HG03139 (cell line): ENCODE data around the gene BBS9.

Experiments
- ATAC-seq: cut with Tn5 transposase; IDR thresholded peaks from one replicate; pipeline ENCODE4 v1.9.1; 2021; ENCODE audit not compliant: unreplicated experiment

BBS9 gene

DNA sequence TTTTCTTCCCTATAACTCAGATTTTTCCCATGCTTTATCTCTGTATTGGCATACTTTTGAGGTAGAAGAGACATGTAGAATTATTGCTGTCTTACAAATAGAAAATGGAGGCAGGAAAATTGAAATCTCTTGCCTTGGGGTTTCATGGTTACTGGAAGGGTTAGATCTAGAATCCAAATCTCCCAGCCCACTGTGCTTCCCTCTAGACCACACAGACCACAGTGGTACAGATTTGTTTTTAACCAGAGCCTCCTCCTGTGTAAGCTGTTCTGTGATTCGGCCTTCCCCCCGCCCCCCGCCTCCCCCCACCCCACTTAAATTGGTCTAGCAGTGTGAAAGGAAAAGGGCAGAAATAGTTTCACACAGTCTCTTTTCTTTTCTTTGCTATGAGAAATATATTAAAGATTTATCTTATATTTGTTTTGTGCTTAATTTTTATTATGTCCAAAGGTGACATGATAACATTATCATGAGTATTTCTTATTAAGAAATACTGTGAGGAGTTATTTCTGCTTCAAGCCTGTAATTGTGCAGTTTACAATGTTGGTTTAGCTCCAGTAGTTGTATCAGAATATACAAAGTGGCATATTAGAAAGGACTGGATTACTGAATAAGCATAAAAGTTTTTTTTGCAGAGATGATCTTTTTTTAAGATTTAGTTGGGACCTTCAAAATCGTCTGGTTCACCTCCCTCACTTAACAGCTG, 407.2 kb downstream of the BBS9 start:
- no peak for ATAC-seq

DNA sequence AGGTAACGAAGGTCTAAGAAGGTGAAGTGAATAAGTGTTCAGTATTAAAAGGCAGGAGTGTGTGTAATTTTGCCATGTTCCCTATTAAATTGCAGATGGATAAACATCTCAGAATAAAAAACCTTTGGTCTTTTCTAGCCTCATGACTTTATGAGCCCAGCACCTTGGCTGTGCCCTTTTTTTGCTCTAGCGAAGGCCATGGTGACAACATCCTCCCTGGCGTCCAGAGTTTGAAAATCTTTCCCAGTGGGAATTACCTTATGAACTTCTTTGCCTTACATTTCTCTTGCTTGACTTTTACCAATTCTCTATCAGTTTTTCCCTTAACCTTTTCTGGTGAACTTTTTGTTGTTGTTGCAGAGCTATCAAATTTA, 407.7 kb downstream of the BBS9 start:
- ATAC-seq: no peak

GRCh38 chr7:33539198-33539597, 409.8 kb downstream of the BBS9 start:
- no peak for ATAC-seq

GRCh38 chr7:33539659-33540400, 410.5 kb downstream of the BBS9 start:
- no peak for ATAC-seq

DNA sequence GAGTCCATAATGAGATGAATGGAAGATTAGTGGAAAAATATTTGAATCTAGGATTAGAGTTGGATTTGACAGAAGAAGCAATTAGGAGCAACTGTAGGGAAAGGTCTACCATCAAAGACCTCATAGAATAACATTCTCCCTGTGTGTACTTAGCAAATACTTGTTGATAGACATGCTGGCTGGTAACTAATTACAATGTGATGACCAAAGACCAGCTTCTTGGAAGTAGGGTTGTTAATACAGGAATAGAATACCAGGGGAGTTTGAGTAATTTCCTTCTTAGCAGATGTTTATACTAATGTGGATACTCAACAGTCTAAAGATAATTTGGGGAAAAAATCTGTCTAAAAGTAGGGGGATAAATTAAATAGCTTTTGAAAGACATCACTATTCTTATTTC, 418.5 kb downstream of the BBS9 start:
- no peak for ATAC-seq

DNA sequence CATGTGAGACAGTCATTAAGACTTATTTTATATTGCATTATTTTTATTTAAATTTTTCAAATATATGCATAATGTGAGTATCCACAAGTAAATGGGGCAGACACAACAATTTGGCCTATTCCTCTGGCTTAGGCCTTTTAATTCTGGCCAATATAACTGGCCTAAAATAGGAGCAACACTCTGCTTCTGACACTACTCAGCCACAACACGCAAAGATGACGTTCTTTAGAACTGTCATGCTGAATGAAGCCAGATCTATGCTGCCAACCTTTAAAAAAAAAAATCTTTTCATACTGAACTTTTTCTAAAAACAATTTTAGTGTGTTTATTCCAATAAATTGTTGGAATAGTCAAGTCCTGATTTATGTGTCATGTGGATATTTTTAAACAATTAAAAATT, 421.0 kb downstream of the BBS9 start:
- ATAC-seq: no peak

GRCh38 chr7:33550979-33551378, 421.6 kb downstream of the BBS9 start:
- ATAC-seq: no peak

DNA sequence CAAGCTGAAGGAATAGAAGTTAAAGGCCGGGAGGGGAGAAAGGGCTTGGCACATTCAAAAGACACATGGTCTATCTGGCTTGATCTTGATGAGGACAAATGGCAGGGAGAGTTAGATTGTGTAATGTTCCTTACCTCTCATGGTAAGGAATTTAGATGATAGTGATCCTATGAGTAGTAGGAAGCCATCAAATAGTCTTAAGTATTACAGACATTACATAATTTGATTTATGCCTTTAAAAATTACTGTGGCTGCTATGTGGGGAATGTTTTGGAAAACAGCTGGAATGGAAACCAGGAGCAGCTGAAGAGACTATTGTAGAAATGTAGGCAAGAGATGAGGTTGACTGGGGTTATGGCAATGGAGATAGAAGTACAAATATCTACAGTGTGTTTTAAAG, 424.7 kb downstream of the BBS9 start:
- no peak for ATAC-seq

GRCh38 chr7:33554576-33554975, 425.2 kb downstream of the BBS9 start:
- ATAC-seq: no peak

GRCh38 chr7:33556472-33556871, 427.1 kb downstream of the BBS9 start:
- no peak for ATAC-seq

DNA sequence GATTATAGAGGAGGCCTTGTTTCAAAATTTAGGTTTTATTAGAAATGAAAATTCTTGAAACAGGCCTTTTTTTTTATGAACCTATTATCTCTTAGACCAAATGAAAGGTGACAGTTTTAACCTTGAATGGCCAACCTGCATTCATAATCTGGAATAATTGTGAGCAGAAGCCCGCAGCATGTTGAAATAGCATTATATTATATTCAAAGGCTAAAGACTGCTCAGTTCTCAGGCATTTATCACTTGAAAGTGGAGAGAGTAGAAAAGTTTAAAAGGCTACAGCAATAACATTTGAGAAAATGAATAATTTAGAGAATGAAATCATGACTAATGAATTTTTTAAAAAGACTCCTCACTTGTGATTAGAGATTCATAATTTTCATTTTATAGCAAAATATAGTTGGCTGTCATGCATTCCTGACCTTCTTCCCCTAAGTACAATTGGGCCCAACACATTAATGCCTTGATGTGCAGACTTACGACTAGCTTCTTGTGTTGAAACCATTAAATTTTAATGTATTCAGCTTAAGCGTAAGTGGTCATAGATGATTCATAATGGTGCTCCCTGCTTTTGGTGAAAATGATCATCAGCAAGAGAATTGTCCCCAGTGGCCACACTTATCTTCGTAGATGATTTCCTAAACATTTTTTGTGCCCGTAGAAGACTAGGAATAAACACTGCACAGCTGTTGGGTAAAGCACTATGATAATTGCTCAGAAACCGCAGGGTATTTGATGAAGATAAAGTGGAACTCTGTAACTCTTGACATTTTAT, 429.4 kb downstream of the BBS9 start:
- ATAC-seq: no peak

DNA sequence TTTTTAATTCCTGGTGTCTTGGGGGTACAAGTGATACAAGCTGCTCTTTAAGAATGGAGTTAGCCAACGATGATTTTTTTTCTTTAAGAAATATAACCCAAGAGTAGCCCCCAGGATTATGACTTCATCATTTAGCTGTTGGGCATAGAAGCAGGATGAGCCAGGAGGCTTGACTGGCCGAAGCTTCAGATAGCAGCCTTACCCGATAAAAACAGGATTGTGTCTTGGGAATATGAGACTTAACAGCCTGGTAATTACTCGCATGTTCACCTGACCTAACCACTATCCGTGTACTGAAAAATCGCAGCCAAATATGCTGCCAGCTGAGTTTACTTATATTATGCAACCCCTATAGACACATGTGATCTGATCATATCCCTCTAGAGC, 430.0 kb downstream of the BBS9 start:
- no peak for ATAC-seq

DNA sequence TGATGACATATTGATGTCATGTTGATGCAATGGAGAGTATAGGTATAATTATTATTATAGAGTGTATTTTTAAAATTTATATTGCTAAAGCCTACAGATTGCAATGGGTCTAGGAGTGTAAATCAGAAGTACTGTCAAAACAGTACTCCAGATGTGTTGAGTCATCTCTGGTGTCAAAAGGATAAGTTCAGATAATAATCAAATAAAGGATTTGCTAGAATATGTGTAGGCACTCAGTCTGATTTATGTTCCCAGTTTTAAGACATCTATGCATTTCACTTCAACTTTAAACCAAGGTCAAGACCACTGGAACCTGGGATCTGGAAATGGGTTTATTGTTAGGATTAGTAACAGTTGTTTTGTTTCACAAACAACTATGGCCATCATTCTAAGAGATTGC, 433.6 kb downstream of the BBS9 start:
- ATAC-seq: no peak

GRCh38 chr7:33563651-33564050, 434.3 kb downstream of the BBS9 start:
- no peak for ATAC-seq

- no peak for ATAC-seq
These were observed 448.8 kb downstream of the BBS9 start for GRCh38 chr7:33578166-33578565.

DNA sequence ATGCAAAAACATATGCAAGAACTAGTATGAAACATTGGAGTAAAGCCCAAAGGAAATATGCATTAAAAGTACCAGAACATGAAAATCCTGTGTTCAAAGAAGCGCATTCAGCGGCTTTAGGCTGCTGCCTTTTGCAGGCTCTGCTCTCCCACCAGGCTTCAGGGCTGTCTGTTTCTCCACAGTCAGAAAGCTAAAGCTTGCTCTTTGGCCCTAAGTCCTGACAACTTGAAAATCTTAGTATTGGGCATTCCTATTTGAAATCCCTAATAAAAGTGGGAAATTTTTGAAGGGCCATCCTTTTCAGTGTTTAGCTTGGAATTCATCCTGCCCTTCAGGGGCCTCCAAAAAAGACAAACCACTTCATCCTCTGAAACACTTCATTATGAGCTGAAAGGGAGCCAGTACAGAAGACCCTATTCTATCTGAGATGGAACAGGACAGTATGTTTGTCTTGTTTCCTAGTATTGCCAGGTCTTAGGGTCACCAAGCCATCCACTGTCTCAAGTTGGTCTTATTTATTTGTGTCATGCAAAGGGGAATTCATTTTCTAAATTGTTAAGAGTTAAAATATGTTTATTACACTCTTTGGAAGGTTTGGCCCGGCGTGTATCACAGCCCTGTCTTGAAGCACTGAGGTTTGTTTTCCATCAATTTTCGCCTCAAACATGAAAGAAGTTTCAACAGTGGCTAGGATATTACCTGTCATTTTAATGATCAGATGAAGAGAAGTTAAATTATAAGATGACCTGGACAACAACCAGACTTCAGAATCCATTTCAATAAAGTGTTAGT, 449.7 kb downstream of the BBS9 start:
- no peak for ATAC-seq

DNA sequence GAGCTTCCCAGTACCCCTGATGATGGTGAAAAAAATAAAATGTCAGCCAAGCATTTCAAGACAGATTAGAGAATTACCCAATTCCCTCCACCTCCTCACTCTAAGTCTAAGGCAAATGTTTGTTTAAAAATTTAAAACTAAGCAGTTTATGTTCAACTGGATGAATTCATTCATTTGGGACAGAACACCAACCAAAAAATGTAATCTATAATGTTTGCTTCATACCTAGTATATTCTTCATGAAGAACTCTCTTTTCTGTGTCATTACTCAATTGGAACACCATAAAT, 450.3 kb downstream of the BBS9 start:
- no peak for ATAC-seq

- no peak for ATAC-seq
These were observed 451.9 kb downstream of the BBS9 start for GRCh38 chr7:33581236-33581635.

DNA sequence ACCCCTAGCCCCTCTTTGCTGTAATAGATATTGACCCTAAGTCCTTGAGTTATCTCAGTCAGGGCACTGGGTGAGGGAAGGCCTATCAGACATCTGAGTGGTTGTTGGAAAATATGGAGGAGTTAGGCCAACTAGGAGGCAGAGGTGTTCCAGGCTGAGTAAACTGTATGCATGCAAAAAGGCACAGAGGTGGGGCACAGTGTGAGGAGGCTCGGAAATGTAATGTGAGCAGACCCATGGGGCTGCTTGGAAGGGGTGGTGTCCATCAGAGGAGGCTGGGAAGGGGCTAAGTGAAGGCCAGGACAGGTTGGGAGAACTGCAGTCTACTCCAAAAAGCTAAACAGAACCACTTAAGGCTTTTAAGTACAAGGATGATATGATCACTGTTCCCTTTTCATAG, 452.7 kb downstream of the BBS9 start:
- no peak for ATAC-seq

DNA sequence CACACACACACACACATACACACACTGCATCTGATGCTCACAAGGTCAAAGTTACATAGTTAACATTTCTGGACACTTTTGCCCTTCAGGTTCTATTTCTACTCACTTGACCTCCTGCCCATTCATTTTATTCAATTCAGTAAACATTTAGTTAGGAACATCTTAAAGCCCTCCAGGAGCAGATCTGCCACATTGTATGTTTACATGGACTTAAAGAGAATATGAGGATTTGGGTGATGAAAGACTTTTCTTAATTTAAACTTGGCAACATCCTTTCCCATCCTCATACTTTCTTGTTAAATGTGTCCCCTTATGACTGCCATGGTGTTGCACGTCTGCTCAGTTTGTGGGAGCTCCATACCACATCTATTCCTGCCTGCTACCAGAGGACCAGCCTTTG, 453.2 kb downstream of the BBS9 start:
- no peak for ATAC-seq

- ATAC-seq: no peak
These were observed 460.5 kb downstream of the BBS9 start for GRCh38 chr7:33589911-33590310.

DNA sequence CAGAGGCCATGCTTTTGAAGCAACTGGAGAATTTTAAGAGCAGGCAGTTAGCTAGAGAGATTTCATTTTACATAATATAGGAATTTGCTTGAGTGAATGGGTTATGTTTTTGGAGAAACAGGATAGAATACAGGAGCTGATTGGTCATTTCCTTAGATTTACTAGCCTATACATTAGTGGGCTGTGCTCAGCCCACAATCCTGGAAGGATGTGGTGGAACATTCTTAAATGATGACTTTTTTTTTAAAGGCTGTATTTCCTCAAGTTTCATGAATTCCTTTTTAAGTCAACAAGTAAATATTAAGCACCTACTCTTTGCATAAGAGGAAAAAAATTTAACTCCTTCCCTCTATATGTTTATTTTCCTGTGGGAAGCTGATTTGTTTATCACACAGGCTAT, 461.6 kb downstream of the BBS9 start:
- no peak for ATAC-seq
